Measurements from ENCODE around the gene MGLL. TPM values are rescaled to one million over a fixed set of nuclear protein-coding genes. Genes with fewer than 3 reads are reported as not detected.

MGLL gene
- total RNA-seq, 1 experiment from 2014 or later, result 10.5 TPM

Other genes with a start within 250 kb of the MGLL start
- gene TPRA1, start 231.8 kb downstream of the MGLL start, total RNA-seq (2014; rRNA removed; shearing (Covaris generic)), result 65.7 and 72.7 TPM in 2 replicates
- gene MCM2, start 224.1 kb downstream of the MGLL start, total RNA-seq (2014; rRNA removed; shearing (Covaris generic)), result 227 and 228 TPM in 2 replicates
- 71.8 and 73.2 TPM in 2 replicates for gene PODXL2, start 193.3 kb downstream of the MGLL start, total RNA-seq (2014; rRNA removed; shearing (Covaris generic))
- gene ABTB1, start 149.6 kb downstream of the MGLL start, total RNA-seq (2014; rRNA removed; shearing (Covaris generic)), result 6.6 and 16.8 TPM in 2 replicates
- gene KBTBD12, start 92.7 kb upstream of the MGLL start, total RNA-seq (2014; rRNA removed; shearing (Covaris generic)), result not detected in 2 replicates
- 424 and 493 TPM in 2 replicates for gene SEC61A1, start 229.9 kb upstream of the MGLL start, total RNA-seq (2014; rRNA removed; shearing (Covaris generic))

Measured in HT1080 (cell line).